Measurements from ENCODE around the gene TSPAN2.
"Not testable (repeated sequence)": the region's sequence is repeated elsewhere in the genome, so short reads cannot be mapped to it uniquely, and the experiment has no call there.

TSPAN2 gene

GRCh38 chr1:115056395-115056798, 32.9 kb downstream of the TSPAN2 start:
- no peak overlapping the region for H3K4me3 ChIP-seq (ENCODE audit: low read depth, low read length)
- no peak for DNase-seq (ENCODE audit: low read depth)

- no peak overlapping the region for H3K4me3 ChIP-seq (ENCODE audit: low read depth, low read length)
- no peak for DNase-seq (ENCODE audit: low read depth)
Measured at GRCh38 chr1:115052454-115053083, 36.7 kb downstream of the TSPAN2 start.

GRCh38 chr1:115051850-115052249, 37.5 kb downstream of the TSPAN2 start:
- H3K4me3 ChIP-seq (ENCODE audit: low read depth, low read length): no peak overlapping the region

GRCh38 chr1:115046751-115047150, 42.6 kb downstream of the TSPAN2 start:
- no peak for DNase-seq (ENCODE audit: low read depth)
- no peak overlapping the region for H3K4me3 ChIP-seq (ENCODE audit: low read depth, low read length)

More at GRCh38 chr1:115051850-115052249, 37.5 kb downstream of the TSPAN2 start:
- no peak for DNase-seq (ENCODE audit: low read depth)

- no peak overlapping the region for H3K4me3 ChIP-seq (ENCODE audit: low read depth, low read length)
- no peak for DNase-seq (ENCODE audit: low read depth)
Measured at GRCh38 chr1:115041654-115042053, 47.6 kb downstream of the TSPAN2 start.

GRCh38 chr1:115040501-115040900, 48.8 kb downstream of the TSPAN2 start:
- no peak for DNase-seq (ENCODE audit: low read depth)
- no peak overlapping the region for H3K4me3 ChIP-seq (ENCODE audit: low read depth, low read length)

- DNase-seq (ENCODE audit: low read depth): no peak
- no peak overlapping the region for H3K4me3 ChIP-seq (ENCODE audit: low read depth, low read length)
Measured at GRCh38 chr1:115036814-115037507, 52.3 kb downstream of the TSPAN2 start.

GRCh38 chr1:115035652-115036051, 53.7 kb downstream of the TSPAN2 start:
- no peak for DNase-seq (ENCODE audit: low read depth)

GRCh38 chr1:115031595-115031994, 57.7 kb downstream of the TSPAN2 start:
- no peak for DNase-seq (ENCODE audit: low read depth)
- H3K4me3 ChIP-seq (ENCODE audit: low read depth, low read length): no peak overlapping the region

More at GRCh38 chr1:115035652-115036051, 53.7 kb downstream of the TSPAN2 start:
- H3K4me3 ChIP-seq (ENCODE audit: low read depth, low read length): no peak overlapping the region

- no peak within 1 kb of the TSS for H3K4me3 ChIP-seq (ENCODE audit: low read depth, low read length)
- no peak for DNase-seq (ENCODE audit: low read depth)
Measured at GRCh38 chr1:115029526-115029925, 59.8 kb downstream of the TSPAN2 start, which contains the start of gene TSHB. Gene TSHB, plus strand, starts transcription at chr1:115029826. Its CDS starts 3,537 bp downstream, at chr1:115033363.

- H3K4me3 ChIP-seq (ENCODE audit: low read depth, low read length): no peak overlapping the region
- no peak for DNase-seq (ENCODE audit: low read depth)
Measured at GRCh38 chr1:115023593-115023992, 65.7 kb downstream of the TSPAN2 start.

- no peak overlapping the region for H3K4me3 ChIP-seq (ENCODE audit: low read depth, low read length)
- no peak for DNase-seq (ENCODE audit: low read depth)
Measured at GRCh38 chr1:115021145-115021544, 68.2 kb downstream of the TSPAN2 start.

- not testable (repeated sequence) for DNase-seq (ENCODE audit: low read depth); H3K4me3 ChIP-seq (ENCODE audit: low read depth, low read length)
Measured at GRCh38 chr1:115019549-115019948, 69.8 kb downstream of the TSPAN2 start.

GRCh38 chr1:115013792-115014191, 75.5 kb downstream of the TSPAN2 start:
- no peak for DNase-seq (ENCODE audit: low read depth)
- no peak overlapping the region for H3K4me3 ChIP-seq (ENCODE audit: low read depth, low read length)

- DNase-seq (ENCODE audit: low read depth): no peak
- H3K4me3 ChIP-seq (ENCODE audit: low read depth, low read length): no peak overlapping the region
Measured at GRCh38 chr1:115012434-115012833, 76.9 kb downstream of the TSPAN2 start.

- H3K4me3 ChIP-seq (ENCODE audit: low read depth, low read length): no peak overlapping the region
- no peak for DNase-seq (ENCODE audit: low read depth)
Measured at GRCh38 chr1:115012006-115012405, 77.3 kb downstream of the TSPAN2 start.

- no peak overlapping the region for H3K4me3 ChIP-seq (ENCODE audit: low read depth, low read length)
- DNase-seq (ENCODE audit: low read depth): no peak
Measured at GRCh38 chr1:115006191-115006590, 83.1 kb downstream of the TSPAN2 start.

All from skeletal muscle cell (primary cell).